HepG2 (cell line): ENCODE data around the gene SOCS1. TPM values are rescaled to one million over a fixed set of nuclear protein-coding genes. Genes with fewer than 3 reads are reported as not detected.
A peak's percentile ranks its signal among the peaks of the same experiment; 100 is the strongest.

Source experiments
- ARID5B ChIP-seq: IDR thresholded peaks from 2 replicates; pipeline ENCODE4 v1.4.0; 2020; ENCODE audit warnings: mild to moderate bottlenecking, missing genetic modification reagents
- CHCHD3 ChIP-seq: sonication (generic); formaldehyde crosslinking; IDR thresholded peaks from 2 replicates; pipeline ENCODE4 v1.8.0; 2022; ENCODE audit warnings: mild to moderate bottlenecking, missing genetic modification reagents, moderate library complexity
- ELK4 ChIP-seq: sonication (generic); formaldehyde crosslinking; IDR thresholded peaks from 2 replicates; pipeline ENCODE4 v1.9.0; 2021; ENCODE audit warnings: missing genetic modification reagents, borderline replicate concordance
- FOXM1 ChIP-seq: sonication (generic); formaldehyde crosslinking; IDR thresholded peaks from 2 replicates; pipeline ENCODE4 v1.5.0; 2020; ENCODE audit warnings: missing genetic modification reagents
- GATA4 ChIP-seq: sonication (generic); IDR thresholded peaks from 2 replicates; pipeline ENCODE4 v1.6.1; 2016; ENCODE audit warnings: antibody characterized with exemption, low read depth, borderline replicate concordance
- GFI1 ChIP-seq: sonication (generic); formaldehyde crosslinking; IDR thresholded peaks from 2 replicates; pipeline ENCODE4 v1.5.0; 2020; ENCODE audit warnings: missing genetic modification reagents, mild to moderate bottlenecking, borderline replicate concordance
- HCFC1 ChIP-seq: fragments of 150-350 bp; IDR thresholded peaks from 2 replicates; pipeline ENCODE4 v1.6.1; 2014; ENCODE audit warnings: low read depth, low read length
- HNRNPUL1 ChIP-seq: fragments of 200-400 bp; formaldehyde crosslinking; IDR thresholded peaks from 2 replicates; pipeline ENCODE4 v1.6.1; 2017; ENCODE audit warnings: low read depth, mild to moderate bottlenecking, low read length, moderate library complexity
- HOXA9 ChIP-seq: sonication (generic); formaldehyde crosslinking; IDR thresholded peaks from 2 replicates; pipeline ENCODE4 v1.8.1; 2022; ENCODE audit warnings: missing genetic modification reagents, mild to moderate bottlenecking, moderate library complexity, borderline replicate concordance
- HOXD1 ChIP-seq: sonication (generic); formaldehyde crosslinking; IDR thresholded peaks from 2 replicates; pipeline ENCODE4 v1.5.0; 2020; ENCODE audit warnings: missing genetic modification reagents
- KLF11 ChIP-seq: IDR thresholded peaks from 2 replicates; pipeline ENCODE4 v1.6.1; 2016; ENCODE audit warnings: missing compliant biosample characterization
- NFKB2 ChIP-seq: sonication (generic); formaldehyde crosslinking; IDR thresholded peaks from 2 replicates; pipeline ENCODE4 v1.4.0; 2020; ENCODE audit warnings: missing genetic modification reagents, borderline replicate concordance
- TAF1 ChIP-seq: sonication (generic); formaldehyde crosslinking; IDR thresholded peaks from 2 replicates; pipeline ENCODE4 v1.4.0; 2020; ENCODE audit warnings: missing genetic modification reagents
- TEAD2 ChIP-seq: sonication (generic); formaldehyde crosslinking; IDR thresholded peaks from 2 replicates; pipeline ENCODE4 v1.9.0; 2021; ENCODE audit warnings: missing genetic modification reagents
- TEAD3 ChIP-seq: optimal IDR thresholded peaks from 2 replicates; pipeline ENCODE3; 2016; ENCODE audit warnings: borderline replicate concordance
- TFDP1 ChIP-seq: IDR thresholded peaks from 2 replicates; pipeline ENCODE4 v1.6.1; 2016; ENCODE audit warnings: missing compliant biosample characterization, missing genetic modification reagents, borderline replicate concordance
- YEATS4 ChIP-seq: sonication (generic); formaldehyde crosslinking; IDR thresholded peaks from 2 replicates; pipeline ENCODE4 v1.4.0; 2020; ENCODE audit warnings: missing genetic modification reagents, borderline replicate concordance
- ZEB1 ChIP-seq: IDR thresholded peaks from 2 replicates; pipeline ENCODE4 v1.6.1; 2012; ENCODE audit warnings: mild to moderate bottlenecking, low read depth, inconsistent platforms; ENCODE audit not compliant: insufficient replicate concordance
- ZNF101 ChIP-seq: sonication (generic); formaldehyde crosslinking; IDR thresholded peaks from 2 replicates; pipeline ENCODE4 v1.4.0; 2020; ENCODE audit warnings: mild to moderate bottlenecking, low read depth, missing genetic modification reagents, borderline replicate concordance
- ZNF530 ChIP-seq: sonication (generic); formaldehyde crosslinking; IDR thresholded peaks from 2 replicates; pipeline ENCODE4 v1.5.0; 2020; ENCODE audit warnings: low read depth, mild to moderate bottlenecking, missing genetic modification reagents
- ZNF678 ChIP-seq: sonication (generic); formaldehyde crosslinking; IDR thresholded peaks from 2 replicates; pipeline ENCODE4 v1.4.0; 2020; ENCODE audit warnings: mild to moderate bottlenecking, missing genetic modification reagents
- ZNF777 ChIP-seq: sonication (generic); formaldehyde crosslinking; IDR thresholded peaks from 2 replicates; pipeline ENCODE4 v1.4.0; 2020; ENCODE audit warnings: missing genetic modification reagents
- polyA plus RNA-seq, 8 experiments: library from polyadenylated mRNA; depleted of rRNA in 3 of 8; stranded (reverse) in 7 of 8; unstranded in 1 of 8; fragments of >200 nt; fragmentation: Illumina TruSeq in 4 of 8; extraction: Trizol in 4 of 8; gene quantifications; 2 replicates each; pipeline versions ENCODE4 v1.2.1 to v1.2.3, GENCODE V29; 2011 to 2016; ENCODE audit warnings: low read depth in 4 of 8, missing spikeins in 1 of 8, mixed read lengths in 1 of 8; ENCODE audit not compliant: insufficient read depth in 1 of 8
- total RNA-seq, 5 experiments: library from RNA; depleted of rRNA; stranded (reverse); fragments of >200 nt; fragmentation: Illumina TruSeq; extraction: Trizol; gene quantifications; 2 replicates each; pipeline ENCODE4 v1.2.3, GENCODE V29; 2016; ENCODE audit warnings: low read depth in 1 of 5

SOCS1 gene
- total and polyA plus RNA-seq, 2 of the 13 experiments (the other 11 are each of a cell fraction or from before 2014, with no cell fraction given): 5.3 to 6.3 TPM

- TF ChIP-seq NFKB2 (CRISPR knock-in tag) (no peak; the same call in 1 of the 2 replicates), ZEB1 (no peak), HNRNPUL1 (no peak), TEAD2 (CRISPR knock-in tag) (no peak), CHCHD3 (CRISPR knock-in tag) (no peak), ZNF530 (CRISPR knock-in tag) (no peak), KLF11 (CRISPR knock-in tag) (no peak), YEATS4 (CRISPR knock-in tag) (no peak; the same call in 1 of the 2 replicates), GFI1 (CRISPR knock-in tag) (0 out of 2 replicates have a peak, but pooled peaks have one; percentile 60), ZNF101 (CRISPR knock-in tag) (no peak; the same call in 1 of the 2 replicates), ELK4 (CRISPR knock-in tag) (no peak), GATA4 (no peak), FOXM1 (CRISPR knock-in tag) (no peak), ZNF777 (no peak), HOXD1 (CRISPR knock-in tag) (no peak), ZNF678 (CRISPR knock-in tag) (no peak), TFDP1 (CRISPR knock-in tag) (no peak), TEAD3 (CRISPR knock-in tag) (no peak), HCFC1 (no peak), HOXA9 (CRISPR knock-in tag) (no peak), TAF1 (no peak; the same call in 1 of the 2 replicates), ARID5B (peak; percentile 56; the same call in 1 of the 2 replicates)
These were observed 2.8 kb upstream of the SOCS1 start (continued) for GRCh38 chr16:11258553-11259492.
